ENCODE data around the gene SLCO2B1. TPM values are rescaled to one million over a fixed set of nuclear protein-coding genes. Genes with fewer than 3 reads are reported as not detected.

Gene SLCO2B1
- total RNA-seq, 2 donors from 2014 or later: 49.0 to 55.8 TPM

- intact Hi-C loops (cut with DNase I): loop anchor here in 1 of 2 donors (5.0 kb wide), 1 partner anchor 104 kb away; no protein-coding TSS in a partner anchor
- peak; percentile 88 for DNase-seq
- ATAC-seq: peak; percentile 81 to 90
Measured at GRCh38 chr11:75142714-75143419, 8.0 kb upstream of the SLCO2B1 start.

- intact Hi-C loops (cut with DNase I): loop anchor here in 1 of 2 donors (5.0 kb wide), 1 partner anchor 104 kb away; no protein-coding TSS in a partner anchor
Measured at GRCh38 chr11:75143420-75143731, 7.5 kb upstream of the SLCO2B1 start.

GRCh38 chr11:75144716-75145014 is 6.2 kb upstream of the SLCO2B1 start:
- DNase-seq (no peak), ATAC-seq (no peak)
- intact Hi-C loops (cut with DNase I): loop anchor here (1.0 to 5.0 kb wide), 3 partner anchors 60 to 103 kb away; no protein-coding TSS in a partner anchor

More at GRCh38 chr11:75143420-75143731, 7.5 kb upstream of the SLCO2B1 start:
- no peak for ATAC-seq
- DNase-seq: no peak

- ATAC-seq (no peak), DNase-seq (no peak)
- intact Hi-C loops (cut with DNase I): loop anchor here in 1 of 2 donors (2.0 kb wide), 1 partner anchor 59 kb away; no protein-coding TSS in a partner anchor
Measured at GRCh38 chr11:75145196-75145971, 5.5 kb upstream of the SLCO2B1 start.

- no peak for DNase-seq
- intact Hi-C loops (cut with DNase I): loop anchor here in 1 of 2 donors (2.0 kb wide), 1 partner anchor 59 kb away; no protein-coding TSS in a partner anchor
- no peak for ATAC-seq
Measured at GRCh38 chr11:75145972-75146519, 4.9 kb upstream of the SLCO2B1 start.

- ATAC-seq (no peak), DNase-seq (no peak)
- intact Hi-C loops (cut with DNase I): no loop called here
Measured at GRCh38 chr11:75146711-75147110, 4.2 kb upstream of the SLCO2B1 start.

GRCh38 chr11:75147191-75147874 is 3.6 kb upstream of the SLCO2B1 start:
- DNase-seq (no peak), ATAC-seq (peak; percentile 25 to 52)
- intact Hi-C loops (cut with DNase I): no loop called here

- intact Hi-C loops (cut with DNase I): no loop called here
- ATAC-seq (peak; percentile 5 to 22), DNase-seq (peak; percentile 53)
Measured at GRCh38 chr11:75147875-75148263, 3.0 kb upstream of the SLCO2B1 start.

- DNase-seq (no peak), ATAC-seq (no peak)
- intact Hi-C loops (cut with DNase I): no loop called here
Measured at GRCh38 chr11:75148436-75148983, 2.4 kb upstream of the SLCO2B1 start.

- intact Hi-C loops (cut with DNase I): no loop called here
- DNase-seq (no peak), ATAC-seq (no peak)
Measured at GRCh38 chr11:75149766-75150465, 991 bp upstream of the SLCO2B1 start.

GRCh38 chr11:75151346-75152047 is 590 bp downstream of the SLCO2B1 start:
- no peak for DNase-seq
- no peak for ATAC-seq
- intact Hi-C loops (cut with DNase I): no loop called here

GRCh38 chr11:75152090-75152489 is 1.2 kb downstream of the SLCO2B1 start:
- ATAC-seq (no peak), DNase-seq (no peak)
- intact Hi-C loops (cut with DNase I): no loop called here

GRCh38 chr11:75152651-75153427 is 1.9 kb downstream of the SLCO2B1 start:
- intact Hi-C loops (cut with DNase I): no loop called here
- ATAC-seq: no peak
- DNase-seq: no peak

- intact Hi-C loops (cut with DNase I): no loop called here
- no peak for DNase-seq
- peak; percentile 13 to 65 for ATAC-seq
Measured at GRCh38 chr11:75154646-75155569, 4.0 kb downstream of the SLCO2B1 start.

- intact Hi-C loops (cut with DNase I): no loop called here
- ATAC-seq (peak in 1 of 2 donors; percentile 44), DNase-seq (no peak)
Measured at GRCh38 chr11:75155570-75156422, 4.9 kb downstream of the SLCO2B1 start.

All from left cardiac atrium (tissue), 4 donors.